ENCODE data around the gene METRN. TPM values are rescaled to one million over a fixed set of nuclear protein-coding genes. Genes with fewer than 3 reads are reported as not detected.

Gene METRN
- total and polyA plus RNA-seq, 2 of the 4 experiments (the other 2 are of a cell fraction), result 6.1 to 48.2 TPM

DNA sequence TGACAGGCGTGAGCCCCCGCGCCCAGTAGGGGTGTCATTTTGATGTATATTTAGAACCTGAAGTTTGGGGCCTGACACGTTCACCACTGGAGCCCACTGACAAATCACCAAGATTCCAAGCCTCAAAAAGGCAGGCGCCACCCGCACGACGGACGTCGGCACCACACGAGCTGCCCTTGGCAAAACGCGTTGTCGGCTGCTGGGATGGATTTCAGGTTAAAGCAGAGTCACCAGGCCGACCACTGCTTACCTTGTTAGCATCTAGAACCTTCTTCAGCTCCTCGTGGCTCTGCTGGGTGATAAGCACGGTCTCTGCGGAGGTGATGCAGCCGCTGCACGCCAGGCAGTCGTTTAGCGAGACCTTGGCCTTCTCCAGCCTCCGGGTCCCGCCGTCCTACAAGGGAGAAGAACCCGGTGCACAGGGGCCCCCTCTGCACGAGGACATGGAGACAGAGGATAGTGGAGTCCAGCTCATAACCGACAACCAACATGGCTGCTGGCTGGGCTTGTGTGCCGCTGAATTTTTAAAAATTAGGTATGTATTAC, 22.1 kb downstream of the METRN start:
- Histone ChIP-seq H2BK15ac (ENCODE audit: low read depth, low read length) (no peak overlapping the region), H2BK5ac (ENCODE audit: low read depth, low read length, poor library complexity, severe bottlenecking) (no peak overlapping the region), H3K4me2 (ENCODE audit: low read depth, low read length) (no peak overlapping the region), H3K36me3 (ENCODE audit: control insufficient read depth, insufficient read depth, low read length) (peaks cover 46% of the 10 kb centered on the region), H2AFZ (replicated peaks; ENCODE audit: low read length, poor library complexity) (no peak overlapping the region), H3K79me1 (ENCODE audit: low read depth in 1 of 2, low read length in 2 of 2) (peaks cover 7 to 19% of the 10 kb centered on the region in 2 experiments), H3K9me1 (ENCODE audit: insufficient read depth, low read length) (peaks cover 4% of the 10 kb centered on the region; the same call in 1 of the 2 replicates), H3K14ac (replicated peaks; ENCODE audit: low read depth, low read length) (no peak overlapping the region), H3K23ac (ENCODE audit: low read depth, low read length) (no peak overlapping the region), H2BK20ac (ENCODE audit: low read depth, low read length) (no peak overlapping the region), H4K8ac (ENCODE audit: low read depth in 2 of 2, low read length in 2 of 2) (no peak overlapping the region), H3K18ac (ENCODE audit: low read depth, low read length) (no peak overlapping the region), H2BK120ac (ENCODE audit: low read depth, low read length) (no peak overlapping the region), H4K5ac (ENCODE audit: low read depth, low read length) (no peak overlapping the region), H3K56ac (ENCODE audit: extremely low read depth, insufficient read depth, low read length) (no peak overlapping the region), H4K91ac (ENCODE audit: insufficient read depth, low read depth, low read length) (no peak overlapping the region), H3K9ac (ENCODE audit: low read depth, low read length) (no peak overlapping the region), H3K4me1 (ENCODE audit: control insufficient read depth, insufficient read depth, low read length) (peaks cover 5% of the 10 kb centered on the region; the same call in 1 of the 2 replicates), H3K27me3 (ENCODE audit: control insufficient read depth, insufficient read depth, low read length) (no peaks in the 10 kb centered on the region), H3K4me3 (ENCODE audit: insufficient read depth, low read depth, low read length) (no peak overlapping the region), H2AK9ac (replicated peaks; ENCODE audit: low read depth, low read length, poor library complexity) (no peak overlapping the region), H2AK5ac (ENCODE audit: low read depth, low read length) (no peak overlapping the region), H3K9me3 (ENCODE audit: control insufficient read depth, insufficient read depth, low read length) (no peaks in the 10 kb centered on the region), H4K20me1 (ENCODE audit: insufficient read depth, low read length) (peaks cover 5% of the 10 kb centered on the region; the same call in 1 of the 2 replicates), H3K4ac (ENCODE audit: low read depth, low read length) (no peak overlapping the region), H3K27ac (ENCODE audit: insufficient read depth, low read length) (no peak overlapping the region)
- ATAC-seq (ENCODE audit: low read depth), result no peak
- POLR2A ChIA-PET (ENCODE audit: unreplicated experiment), result no interaction called here
- CTCF ChIA-PET, result interaction anchor here (1.0 kb wide), 1 partner anchor 12 kb away, joined by 3 read pairs; no protein-coding TSS in a partner anchor
- TF ChIP-seq FOS (IDR thresholded peaks at IDR 0.05; ENCODE audit: low read depth, low read length), result no peak
- no peak for TF ChIP-seq MXI1 (IDR thresholded peaks at IDR 0.05; ENCODE audit: borderline replicate concordance, low read depth, low read length)
- BruUV-seq (replicated peaks), result no TSS peak
- dilution Hi-C loops (cut with HindIII; ENCODE audit: low sequenced_read_pairs, unreplicated experiment), result no loop called here
- DNase-seq, result no peak
- in situ Hi-C loops (cut with MboI; ENCODE audit: low sequenced_read_pairs), result no loop called here
- 97% methylated on average over 14 of the region's 29 CpGs; no CpG with 5 or more reads in 1 of the 2 experiments for WGBS, 2 experiments (ENCODE audit: extremely low coverage in 2 of 2, insufficient read length in 1 of 2)
- intact Hi-C loops (cut with micrococcal nuclease), result no loop called here
